GM23338 (cell line): ENCODE data around the gene DNAH8. TPM values are rescaled to one million over a fixed set of nuclear protein-coding genes. Genes with fewer than 3 reads are reported as not detected.

ENCODE experiments used
- ATAC-seq: fragments of 200-7000 bp; cut with Tn5 transposase; 3 replicates; pipeline ENCODE4 v1.9.1; 2020
- DNase-seq: peaks from one replicate; pipeline ENCODE4 v3.0.0-alpha.2; 2015; ENCODE audit warnings: low spot score
- H2AFZ ChIP-seq: fragments of 200-600 bp; sonication (generic); 2 replicates; pipeline ENCODE4 v1.8.0; 2016; ENCODE audit warnings: antibody characterized with exemption, mild to moderate bottlenecking, moderate library complexity
- H3F3A ChIP-seq: fragments of 200-600 bp; sonication (generic); replicated peaks from 2 replicates; pipeline ENCODE4 v1.8.0; 2017; ENCODE audit warnings: antibody characterized with exemption, mixed run types, low read depth
- H3K27ac ChIP-seq: fragments of 200-600 bp; sonication (generic); 2 replicates; pipeline ENCODE4 v1.6.1; 2016; ENCODE audit warnings: low read depth
- H3K27me3 ChIP-seq: fragments of 200-600 bp; sonication (generic); 2 replicates; pipeline ENCODE4 v1.8.0; 2016; ENCODE audit warnings: mild to moderate bottlenecking, mixed run types, moderate library complexity; ENCODE audit not compliant: insufficient read depth
- H3K36me3 ChIP-seq: fragments of 200-600 bp; sonication (generic); 2 replicates; pipeline ENCODE4 v1.8.0; 2016; ENCODE audit warnings: mild to moderate bottlenecking; ENCODE audit not compliant: insufficient read depth
- H3K4me1 ChIP-seq: fragments of 200-600 bp; sonication (generic); 2 replicates; pipeline ENCODE4 v1.8.0; 2016; ENCODE audit warnings: mild to moderate bottlenecking, moderate library complexity; ENCODE audit not compliant: insufficient read depth
- H3K4me2 ChIP-seq: fragments of 200-600 bp; sonication (generic); 2 replicates; pipeline ENCODE4 v1.7.1; 2017; ENCODE audit warnings: mixed run types
- H3K4me3 ChIP-seq: fragments of 200-600 bp; sonication (generic); 2 replicates; pipeline ENCODE4 v1.6.1; 2016; ENCODE audit warnings: mixed run types
- H3K79me2 ChIP-seq: fragments of 200-600 bp; sonication (generic); replicated peaks from 2 replicates; pipeline ENCODE4 v1.8.0; 2017; ENCODE audit warnings: mild to moderate bottlenecking; ENCODE audit not compliant: insufficient read depth
- H3K9me2 ChIP-seq: fragments of 200-600 bp; sonication (generic); 2 replicates; pipeline ENCODE4 v1.8.0; 2017; ENCODE audit not compliant: insufficient read depth
- H4K20me1 ChIP-seq: fragments of 200-600 bp; sonication (generic); replicated peaks from 2 replicates; pipeline ENCODE4 v1.8.0; 2017; ENCODE audit warnings: mild to moderate bottlenecking; ENCODE audit not compliant: insufficient read depth
- H3K27ac Mint-ChIP-seq: 2 replicates; pipeline ENCODE4 v1.8.0; 2020; ENCODE audit warnings: inconsistent platforms, mild to moderate bottlenecking, moderate library complexity, mixed read lengths
- H3K27me3 Mint-ChIP-seq: 3 replicates; pipeline ENCODE4 v1.8.0; 2022; ENCODE audit warnings: low read depth, mild to moderate bottlenecking, moderate library complexity, mixed read lengths, inconsistent platforms; ENCODE audit not compliant: insufficient read depth, poor library complexity
- H3K36me3 Mint-ChIP-seq: 3 replicates; pipeline ENCODE4 v1.8.0; 2021; ENCODE audit warnings: low read depth, mild to moderate bottlenecking, inconsistent platforms, moderate library complexity, mixed read lengths
- H3K4me1 Mint-ChIP-seq: 3 replicates; pipeline ENCODE4 v1.8.0; 2020; ENCODE audit warnings: mild to moderate bottlenecking, inconsistent platforms, mixed read lengths
- H3K4me3 Mint-ChIP-seq: 3 replicates; pipeline ENCODE4 v1.8.0; 2021; ENCODE audit warnings: moderate library complexity, mild to moderate bottlenecking, inconsistent platforms, mixed read lengths
- H3K9me3 Mint-ChIP-seq: 3 replicates; pipeline ENCODE4 v1.8.0; 2020; ENCODE audit warnings: moderate library complexity, mild to moderate bottlenecking, inconsistent platforms, mixed read lengths
- CREB1 ChIP-seq: fragments of 250-450 bp; sonication (Bioruptor Pico); IDR thresholded peaks from 2 replicates; pipeline ENCODE4 v1.5.0; 2020; ENCODE audit warnings: low read depth, mild to moderate bottlenecking, moderate library complexity
- CTCF ChIP-seq, 2 experiments: fragments of 200-600 bp in 1 of 2; sonication (generic) in 1 of 2; conservative IDR thresholded peaks; 2 replicates each; pipeline versions ENCODE4 v1.5.1 to v1.6.1; 2016 to 2017; ENCODE audit warnings: antibody characterized with exemption in 2 of 2, low read depth in 2 of 2, mild to moderate bottlenecking in 2 of 2, moderate library complexity in 1 of 2
- ETS1 ChIP-seq: IDR thresholded peaks from 2 replicates; pipeline ENCODE4 v1.6.1; 2016; ENCODE audit warnings: antibody characterized with exemption
- EZH2 ChIP-seq: fragments of 200-600 bp; sonication (generic); IDR thresholded peaks from one replicate; pipeline ENCODE4 v1.8.0; 2017; ENCODE audit warnings: antibody characterized with exemption, mild to moderate bottlenecking, low read depth; ENCODE audit not compliant: unreplicated experiment
- EZH2phosphoT487 ChIP-seq: fragments of 200-600 bp; sonication (generic); IDR thresholded peaks from one replicate; pipeline ENCODE4 v1.8.1; 2018; ENCODE audit warnings: antibody characterized with exemption; ENCODE audit not compliant: unreplicated experiment
- JUNB ChIP-seq: IDR thresholded peaks from one replicate; pipeline ENCODE4 v1.6.1; 2016; ENCODE audit warnings: antibody characterized with exemption; ENCODE audit not compliant: unreplicated experiment
- NANOG ChIP-seq: IDR thresholded peaks from 2 replicates; pipeline ENCODE4 v1.6.1; 2016; ENCODE audit warnings: antibody characterized with exemption, borderline replicate concordance
- POLR2AphosphoS5 ChIP-seq: IDR thresholded peaks from 2 replicates; pipeline ENCODE4 v1.6.1; 2016; ENCODE audit warnings: antibody characterized with exemption, low read depth
- REST ChIP-seq: IDR thresholded peaks from one replicate; pipeline ENCODE4 v1.6.1; 2018; ENCODE audit warnings: antibody characterized with exemption; ENCODE audit not compliant: unreplicated experiment
- STAT1 ChIP-seq: IDR thresholded peaks from one replicate; pipeline ENCODE4 v1.6.1; 2016; ENCODE audit warnings: antibody characterized with exemption; ENCODE audit not compliant: unreplicated experiment
- ZNF114 ChIP-seq: fragments of 250-450 bp; sonication (Bioruptor Pico); IDR thresholded peaks from 2 replicates; pipeline ENCODE4 v1.5.0; 2020; ENCODE audit warnings: mild to moderate bottlenecking, moderate library complexity
- ZNF331 ChIP-seq: fragments of 250-450 bp; sonication (Bioruptor Pico); IDR thresholded peaks from 2 replicates; pipeline ENCODE4 v1.5.0; 2020; ENCODE audit warnings: low read depth, mild to moderate bottlenecking, moderate library complexity
- polyA plus RNA-seq: library from polyadenylated mRNA; unstranded; fragments of >200 nt; fragmentation: Nextera tagmentation; extraction: Ambion mirVana; gene quantifications from 2 replicates; pipeline ENCODE4 v1.2.1, GENCODE V29; 2016
- total RNA-seq: library from RNA; depleted of rRNA; stranded (reverse); fragments of >200 nt; shearing (Covaris generic); gene quantifications from 2 replicates; pipeline ENCODE4 v1.2.3, GENCODE V29; 2014

Gene DNAH8
- total and polyA plus RNA-seq, 2 experiments from 2014 or later = 0.02 TPM; not detected in 1

GRCh38 chr6:38802497-38802896, 87.4 kb downstream of the DNAH8 start (continued):
- TF ChIP-seq CTCF (conservative IDR thresholded peaks at IDR 0.05; ENCODE audit: low read depth in 2 of 2) = no peak
- no peak for TF ChIP-seq CREB1
- TF ChIP-seq POLR2AphosphoS5 = no peak
- no peak for TF ChIP-seq STAT1
- no peak for TF ChIP-seq NANOG

- Mint-ChIP-seq H3K27me3 (no peaks in the 10 kb centered on the region), H3K9me3 (no peaks in the 10 kb centered on the region), H3K4me1 (no peaks in the 10 kb centered on the region; the same call in 1 of the 3 replicates), H3K4me3 (no peak overlapping the region), H3K36me3 (no peaks in the 10 kb centered on the region), H3K27ac (no peak overlapping the region)
- Histone ChIP-seq H3K4me1 (no peaks in the 10 kb centered on the region), H3F3A (no peaks in the 10 kb centered on the region), H3K27me3 (no peaks in the 10 kb centered on the region), H3K4me2 (no peak overlapping the region), H3K4me3 (no peak overlapping the region), H2AFZ (no peak overlapping the region), H3K27ac (no peak overlapping the region), H4K20me1 (no peaks in the 10 kb centered on the region), H3K79me2 (no peaks in the 10 kb centered on the region), H3K9me2 (peaks cover 11% of the 10 kb centered on the region), H3K36me3 (no peaks in the 10 kb centered on the region)
- ATAC-seq (no peak), DNase-seq (no peak)
- TF ChIP-seq STAT1 (no peak), EZH2 (no peak), EZH2phosphoT487 (no peak), REST (no peak), ETS1 (no peak), ZNF331 (CRISPR knock-in tag) (no peak), POLR2AphosphoS5 (no peak), JUNB (no peak), NANOG (no peak), CREB1 (no peak), ZNF114 (no peak), CTCF (conservative IDR thresholded peaks at IDR 0.05; ENCODE audit: low read depth in 2 of 2) (no peak)
Measured at GRCh38 chr6:38803129-38803528, 88.0 kb downstream of the DNAH8 start.
